T-helper 1 cell treated with Interleukin-12 subunit alpha and Interleukin-12 subunit beta and Interleukin-4 antibody, amounts not matched to agents 30 μg/mL and 1 μg/mL, for 36 hours (primary cell): ENCODE results near the gene PGLYRP3.
"Not testable (repeated sequence)": the region's sequence is repeated elsewhere in the genome, so short reads cannot be mapped to it uniquely, and the experiment has no call there.

ENCODE experiments used
- H3K27ac Mint-ChIP-seq: one replicate; pipeline ENCODE4 v1.8.0; 2021; ENCODE audit warnings: mild to moderate bottlenecking, mixed read lengths
- H3K27me3 Mint-ChIP-seq: one replicate; pipeline ENCODE4 v1.8.0; 2021; ENCODE audit warnings: low read depth, mixed read lengths
- H3K36me3 Mint-ChIP-seq: one replicate; pipeline ENCODE4 v1.8.0; 2021; ENCODE audit warnings: low read depth, mixed read lengths
- H3K4me1 Mint-ChIP-seq: one replicate; pipeline ENCODE4 v1.8.0; 2021; ENCODE audit warnings: low read depth, mixed read lengths
- H3K4me3 Mint-ChIP-seq: one replicate; pipeline ENCODE4 v1.8.0; 2021; ENCODE audit warnings: mild to moderate bottlenecking, moderate library complexity, mixed read lengths
- H3K9me3 Mint-ChIP-seq: one replicate; pipeline ENCODE4 v1.8.0; 2021; ENCODE audit warnings: mixed read lengths

PGLYRP3 gene

DNA sequence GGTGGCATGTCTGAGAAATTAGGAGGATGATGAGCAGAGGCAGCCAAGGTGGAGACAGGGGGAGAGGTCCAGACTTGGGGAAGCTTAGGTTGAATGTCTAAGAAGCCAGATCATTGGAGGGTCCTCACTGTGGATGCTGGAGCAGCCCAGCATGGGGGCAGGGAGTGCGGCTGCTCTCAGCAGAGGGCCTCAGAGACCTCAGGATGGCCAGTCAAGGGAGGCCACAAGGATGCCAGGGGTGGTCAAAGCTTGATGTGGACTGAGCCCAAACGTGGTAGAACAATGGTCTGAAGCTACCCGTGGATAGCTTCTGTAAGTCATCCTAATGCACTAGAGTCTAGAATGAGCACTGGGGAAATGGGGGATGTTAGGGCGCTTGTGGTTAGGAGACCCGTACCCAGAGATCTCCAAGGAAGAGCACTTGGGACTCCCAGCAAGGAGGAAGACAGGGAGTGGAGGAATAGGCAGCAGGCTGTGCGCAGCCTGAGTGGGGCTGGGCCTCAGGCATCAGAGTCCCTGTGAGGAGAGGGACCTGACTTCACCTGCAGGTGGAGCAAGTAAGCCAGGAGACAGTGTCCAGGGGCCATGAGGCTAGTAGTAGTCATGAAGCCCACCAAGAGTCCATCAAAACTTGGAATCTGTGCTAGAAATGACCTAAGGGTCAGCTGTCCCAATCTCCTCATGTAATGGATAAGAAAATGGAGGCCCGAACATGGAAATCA lies 40.6 kb upstream of the PGLYRP3 start:
- no peak overlapping the region for H3K27ac Mint-ChIP-seq
- H3K4me3 Mint-ChIP-seq: no peak overlapping the region
- peaks cover 20% of the 10 kb centered on the region for H3K4me1 Mint-ChIP-seq
- no peaks in the 10 kb centered on the region for H3K9me3 Mint-ChIP-seq
- peaks cover 16% of the 10 kb centered on the region for H3K27me3 Mint-ChIP-seq
- H3K36me3 Mint-ChIP-seq: no peaks in the 10 kb centered on the region

DNA sequence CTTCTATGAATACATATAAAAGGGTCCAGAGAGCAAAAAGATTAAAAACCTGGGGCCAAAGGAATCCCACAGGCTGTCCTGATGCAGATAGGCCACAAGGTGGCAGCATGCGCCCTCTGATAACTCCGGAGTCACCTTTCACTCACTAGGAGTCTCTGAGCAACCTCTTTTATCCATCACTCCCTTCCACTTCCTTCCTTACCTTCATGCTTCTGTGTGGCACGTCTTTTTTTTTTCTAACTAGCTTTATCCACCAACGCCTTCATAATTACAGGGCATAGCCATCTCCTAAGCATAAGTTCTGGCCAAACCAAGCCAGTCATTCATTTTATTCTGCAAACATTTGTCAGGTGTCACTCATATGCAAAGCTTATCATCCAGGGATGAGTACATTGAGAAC lies 39.8 kb upstream of the PGLYRP3 start:
- no peaks in the 10 kb centered on the region for H3K36me3 Mint-ChIP-seq
- H3K4me3 Mint-ChIP-seq: no peak overlapping the region
- peaks cover 15% of the 10 kb centered on the region for H3K4me1 Mint-ChIP-seq
- no peak overlapping the region for H3K27ac Mint-ChIP-seq
- H3K9me3 Mint-ChIP-seq: no peaks in the 10 kb centered on the region
- H3K27me3 Mint-ChIP-seq: peaks cover 19% of the 10 kb centered on the region

DNA sequence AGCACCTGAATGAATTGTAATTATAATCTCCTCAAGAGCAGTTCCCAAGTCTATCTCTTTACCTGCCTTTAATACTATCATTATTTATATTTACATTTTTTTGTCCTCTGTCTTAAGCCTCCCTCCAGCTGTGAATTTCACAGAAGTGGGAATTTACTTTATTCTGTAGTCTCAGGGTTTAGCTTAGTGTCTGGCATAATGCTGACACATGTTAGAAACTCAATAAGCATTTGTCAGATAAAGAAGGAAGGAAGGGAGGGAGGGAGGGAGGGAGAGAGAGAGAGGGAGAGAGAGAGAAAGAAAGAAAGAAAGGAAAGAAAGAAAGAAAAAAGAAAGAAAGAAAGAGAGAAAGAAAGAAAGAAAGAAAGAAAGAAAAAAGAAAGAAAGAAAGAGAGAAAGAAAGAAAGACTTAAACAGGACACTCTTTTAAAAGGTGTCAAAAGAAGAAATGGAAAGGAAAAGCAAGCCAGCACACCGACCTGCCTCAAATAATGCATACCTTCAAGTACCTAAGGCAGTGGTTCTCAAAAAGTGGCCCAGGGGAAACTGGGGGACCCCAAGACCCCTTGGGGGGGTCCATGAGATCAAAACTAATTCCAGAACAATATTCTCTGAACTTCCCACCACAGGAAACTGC lies 37.7 kb upstream of the PGLYRP3 start:
- Mint-ChIP-seq H3K27ac (no peak overlapping the region), H3K4me1 (peaks cover 14% of the 10 kb centered on the region), H3K27me3 (peaks cover 25% of the 10 kb centered on the region), H3K9me3 (no peaks in the 10 kb centered on the region), H3K36me3 (no peaks in the 10 kb centered on the region), H3K4me3 (no peak overlapping the region)

DNA sequence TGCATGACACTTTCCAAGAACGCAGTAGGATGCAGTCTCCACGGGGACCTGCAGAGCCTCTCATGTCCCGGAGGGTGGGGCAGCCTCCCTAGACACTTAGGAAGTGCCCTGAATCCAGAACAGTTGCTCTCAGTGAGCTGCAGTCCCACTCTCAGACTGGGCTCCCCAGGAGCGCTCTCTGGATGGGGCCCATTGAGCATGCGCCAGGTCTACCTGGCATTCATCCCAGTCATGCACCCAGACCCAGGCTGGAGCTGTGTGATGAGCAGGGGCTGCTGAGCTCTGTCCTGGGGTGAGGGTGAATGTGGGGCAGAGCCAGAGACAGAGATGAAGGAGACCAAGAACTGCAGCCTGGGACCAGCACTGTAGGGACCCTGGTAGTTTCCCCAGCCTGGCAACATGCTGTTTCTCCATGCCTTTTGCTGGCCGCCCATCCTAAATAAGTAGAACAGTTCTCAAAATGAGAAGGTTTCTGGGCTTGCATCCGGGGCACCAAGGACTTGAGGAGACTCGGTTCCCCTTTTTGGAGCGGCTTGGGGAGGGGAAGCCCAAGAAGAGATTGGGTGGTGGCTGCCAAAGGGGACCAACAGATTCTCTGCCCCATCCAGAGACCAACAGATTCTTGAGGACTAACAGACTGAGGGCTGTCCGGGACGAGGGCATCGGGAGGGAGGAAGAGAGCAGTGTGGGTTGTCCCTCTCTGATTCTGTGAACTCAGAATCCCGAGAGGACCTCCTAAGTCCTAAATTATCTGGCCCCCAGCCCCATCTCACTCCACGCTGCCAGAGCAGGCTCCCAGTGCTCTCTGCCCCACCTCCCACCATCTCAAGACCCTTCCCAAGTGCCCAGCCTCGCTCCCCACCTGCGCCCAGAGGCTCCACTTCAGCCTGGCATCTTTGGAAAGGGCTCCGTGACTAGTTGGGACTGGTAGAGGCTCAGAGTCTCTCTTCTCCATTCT lies 36.9 kb upstream of the PGLYRP3 start:
- H3K9me3 Mint-ChIP-seq: no peaks in the 10 kb centered on the region
- peaks cover 25% of the 10 kb centered on the region for H3K27me3 Mint-ChIP-seq
- no peaks in the 10 kb centered on the region for H3K36me3 Mint-ChIP-seq
- no peak overlapping the region for H3K27ac Mint-ChIP-seq
- no peak overlapping the region for H3K4me3 Mint-ChIP-seq
- H3K4me1 Mint-ChIP-seq: peaks cover 18% of the 10 kb centered on the region

DNA sequence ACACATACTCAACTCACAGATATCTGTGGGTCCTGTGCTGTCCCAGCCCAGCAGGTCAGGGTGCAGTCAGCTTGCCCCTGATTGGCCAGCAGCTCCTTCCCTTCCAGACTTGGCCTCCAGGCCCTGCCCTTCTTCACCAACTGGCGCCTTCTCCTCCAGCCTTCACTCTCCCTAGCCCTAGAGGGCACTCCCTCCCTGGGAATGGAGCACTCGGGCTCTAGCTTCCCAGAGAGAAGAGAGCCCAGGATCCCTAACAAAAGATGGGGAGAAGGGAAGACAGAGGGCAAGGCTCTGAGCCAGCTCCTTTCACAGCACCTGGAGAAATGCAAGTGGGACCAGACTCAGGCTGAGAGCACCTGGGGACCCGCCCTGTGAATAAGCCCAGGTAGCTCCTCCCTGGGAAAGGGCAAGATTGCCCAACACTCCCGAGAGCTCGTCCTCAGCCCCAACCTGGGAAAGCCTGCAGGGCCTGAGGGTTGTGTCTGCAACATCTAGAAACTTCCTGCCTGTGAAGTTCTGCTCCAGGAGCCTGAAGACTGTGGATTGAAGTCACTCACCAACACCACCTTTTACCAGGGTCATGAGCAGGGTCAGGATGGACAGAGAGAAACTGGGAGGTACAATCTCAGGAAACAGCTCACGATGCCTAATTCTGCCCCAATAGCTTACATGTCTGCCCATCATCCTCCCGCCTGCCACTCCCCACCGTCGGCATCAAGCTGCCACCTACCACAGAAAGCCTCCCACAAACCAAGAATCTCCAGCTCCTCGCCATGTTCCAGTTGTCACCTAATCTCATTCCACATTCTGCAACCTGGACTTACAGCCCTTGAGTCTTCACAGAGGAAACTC lies 36.0 kb upstream of the PGLYRP3 start, which contains the start of gene PGLYRP4:
Gene PGLYRP4 (minus strand): TSS at position 331 of the 852 bp plus-strand sequence. CDS start 909 bp downstream, outside the sequence.
- no peak within 1 kb of the TSS for H3K4me3 Mint-ChIP-seq
- H3K27ac Mint-ChIP-seq: no peak within 1 kb of the TSS
- H3K36me3 Mint-ChIP-seq: no peaks in the 10 kb centered on the region
- peaks cover 27% of the 10 kb centered on the region for H3K4me1 Mint-ChIP-seq
- peaks cover 25% of the 10 kb centered on the region for H3K27me3 Mint-ChIP-seq
- no peaks in the 10 kb centered on the region for H3K9me3 Mint-ChIP-seq

DNA sequence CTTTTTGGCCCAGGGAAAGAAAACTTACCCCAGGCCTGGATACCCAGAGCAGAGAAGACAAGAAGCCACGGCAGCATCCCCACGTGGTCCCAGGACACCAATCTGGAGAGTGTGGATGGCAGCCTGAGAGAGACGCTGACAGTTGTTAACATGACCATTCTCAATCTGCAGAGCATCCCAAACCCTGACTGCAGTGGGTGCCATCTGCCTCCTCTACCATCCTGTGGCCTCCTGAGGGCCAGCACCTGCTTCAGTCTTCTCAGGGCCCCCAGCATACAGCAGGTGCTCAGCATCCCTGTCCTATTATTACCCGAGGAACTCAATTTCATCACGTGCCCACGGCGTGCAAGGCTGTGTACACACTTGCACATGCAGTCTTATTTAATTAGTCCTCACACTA lies 35.1 kb upstream of the PGLYRP3 start:
- H3K4me3 Mint-ChIP-seq: no peak overlapping the region
- peaks cover 34% of the 10 kb centered on the region for H3K4me1 Mint-ChIP-seq
- peaks cover 25% of the 10 kb centered on the region for H3K27me3 Mint-ChIP-seq
- H3K36me3 Mint-ChIP-seq: no peaks in the 10 kb centered on the region
- H3K9me3 Mint-ChIP-seq: no peaks in the 10 kb centered on the region
- no peak overlapping the region for H3K27ac Mint-ChIP-seq

DNA sequence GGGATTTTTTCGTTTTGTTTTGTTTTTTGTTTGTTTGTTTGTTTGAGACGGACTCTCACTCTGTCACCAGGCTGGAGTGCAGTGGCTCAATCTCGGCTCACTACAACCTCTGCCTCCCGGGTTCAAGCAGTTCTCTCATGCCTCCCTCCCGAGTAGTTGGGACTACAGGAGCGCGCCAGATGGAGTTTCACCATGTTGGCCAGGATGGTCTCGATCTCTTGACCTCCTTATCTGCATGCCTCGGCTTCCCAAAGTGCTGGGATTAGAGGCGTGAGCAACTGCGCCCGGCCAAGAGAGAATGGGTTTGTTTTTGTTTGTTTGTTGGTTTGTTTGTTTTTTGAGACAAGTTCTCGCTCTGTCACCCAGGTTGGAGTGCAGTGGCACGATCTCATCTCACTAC lies 34.3 kb upstream of the PGLYRP3 start:
- H3K4me3 Mint-ChIP-seq, H3K9me3 Mint-ChIP-seq, H3K27ac Mint-ChIP-seq, H3K36me3 Mint-ChIP-seq: not testable (repeated sequence)
- peaks cover 40% of the 10 kb centered on the region for H3K4me1 Mint-ChIP-seq
- H3K27me3 Mint-ChIP-seq: peaks cover 31% of the 10 kb centered on the region

DNA sequence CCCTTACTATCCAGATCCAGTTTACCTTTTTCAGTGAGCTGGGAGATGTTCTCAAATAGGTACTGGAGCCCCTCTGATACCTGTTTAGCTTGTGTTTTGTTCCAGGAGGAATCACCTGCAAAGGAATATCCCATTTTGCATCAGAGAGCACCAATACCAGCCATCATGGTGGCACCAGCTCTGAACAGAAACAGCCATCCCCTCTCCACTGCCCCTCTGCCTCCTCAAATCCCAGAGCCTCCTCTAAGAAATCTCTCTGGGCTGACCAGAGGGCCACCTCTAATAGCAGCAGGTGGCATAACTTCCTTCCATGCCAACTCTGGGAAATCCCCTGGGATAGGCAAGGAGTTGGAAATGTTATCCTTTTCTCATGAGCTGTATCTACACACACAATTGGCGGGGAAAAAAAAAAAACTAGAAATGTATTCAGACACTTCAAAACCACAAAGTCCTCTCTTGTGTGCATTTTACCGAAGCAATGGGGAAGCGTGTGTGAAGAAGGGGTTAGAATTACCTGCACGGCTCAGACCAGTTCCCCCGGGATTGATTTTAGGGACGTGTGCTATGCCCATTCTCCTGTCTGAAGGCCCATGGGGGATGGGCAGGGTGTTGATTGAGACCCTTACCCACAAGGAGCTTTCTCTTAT lies 33.4 kb upstream of the PGLYRP3 start:
- peaks cover 31% of the 10 kb centered on the region for H3K27me3 Mint-ChIP-seq
- H3K4me3 Mint-ChIP-seq: peak overlapping the region; percentile 53
- no peaks in the 10 kb centered on the region for H3K9me3 Mint-ChIP-seq
- H3K4me1 Mint-ChIP-seq: peaks cover 40% of the 10 kb centered on the region
- H3K36me3 Mint-ChIP-seq: no peaks in the 10 kb centered on the region
- H3K27ac Mint-ChIP-seq: no peak overlapping the region

DNA sequence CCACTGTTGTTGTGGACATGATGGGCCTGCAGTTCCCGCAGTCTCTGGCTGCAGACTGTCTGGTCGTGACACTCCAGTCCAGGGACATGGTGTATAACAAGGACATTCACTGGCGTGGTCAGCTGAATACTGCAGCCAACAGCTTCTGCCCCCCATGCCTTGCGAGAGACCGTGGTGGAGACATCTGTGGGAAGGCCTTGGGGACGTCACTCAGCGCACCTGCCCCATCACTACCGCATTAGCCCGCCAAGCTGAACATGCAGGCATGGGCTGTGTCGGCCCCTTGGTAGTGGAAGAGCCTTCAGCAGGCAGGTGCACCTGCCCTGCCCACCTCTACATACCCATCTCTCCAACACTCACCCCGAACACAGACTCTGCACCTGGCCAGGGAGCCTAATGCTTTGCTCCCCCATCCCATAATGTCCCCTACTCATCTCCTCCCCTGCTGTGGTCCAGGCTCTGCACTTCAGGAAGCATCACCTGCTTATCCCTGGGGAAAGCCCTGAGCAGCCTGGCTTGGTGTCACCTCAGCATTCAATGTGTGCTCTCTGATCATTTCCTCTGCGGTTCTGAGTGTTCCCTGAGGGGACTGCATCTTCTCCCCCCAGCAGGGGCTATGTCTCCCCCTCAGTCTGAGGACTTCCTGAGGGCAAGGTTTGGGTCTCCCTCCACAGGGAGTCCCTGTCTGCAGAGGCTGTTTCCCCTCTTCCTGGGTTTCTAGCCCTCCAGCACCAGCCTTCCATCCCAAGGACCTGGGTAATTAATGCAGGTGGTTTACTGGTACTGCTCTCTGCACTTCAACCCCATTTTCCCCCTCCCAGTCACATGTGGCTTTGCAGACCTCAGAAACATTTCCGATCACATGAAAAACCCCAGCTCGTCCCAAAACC lies 32.7 kb upstream of the PGLYRP3 start:
- Mint-ChIP-seq H3K27ac (peak overlapping the region; percentile 71), H3K4me1 (peaks cover 43% of the 10 kb centered on the region), H3K27me3 (peaks cover 33% of the 10 kb centered on the region), H3K9me3 (no peaks in the 10 kb centered on the region), H3K36me3 (no peaks in the 10 kb centered on the region), H3K4me3 (peak overlapping the region; percentile 53)

DNA sequence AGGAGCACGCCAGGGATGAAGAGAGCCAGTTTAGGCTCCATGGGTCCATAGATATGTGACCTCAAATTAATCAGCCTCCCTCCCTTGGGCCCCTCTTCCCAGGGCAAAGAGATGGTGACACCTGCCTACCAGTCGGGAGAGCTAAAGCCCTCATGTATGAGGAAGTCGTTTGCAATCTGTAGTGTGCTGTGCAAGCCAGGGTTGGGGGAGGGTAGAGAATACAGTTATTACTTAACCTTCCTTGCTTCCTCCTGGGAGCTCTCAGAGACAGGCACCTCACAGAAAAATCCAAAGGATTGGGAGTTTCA lies 31.9 kb upstream of the PGLYRP3 start:
- Mint-ChIP-seq H3K27me3 (peaks cover 28% of the 10 kb centered on the region), H3K4me3 (peak overlapping the region; percentile 23), H3K27ac (peak overlapping the region; percentile 31), H3K9me3 (no peaks in the 10 kb centered on the region), H3K36me3 (no peaks in the 10 kb centered on the region), H3K4me1 (peaks cover 49% of the 10 kb centered on the region)

DNA sequence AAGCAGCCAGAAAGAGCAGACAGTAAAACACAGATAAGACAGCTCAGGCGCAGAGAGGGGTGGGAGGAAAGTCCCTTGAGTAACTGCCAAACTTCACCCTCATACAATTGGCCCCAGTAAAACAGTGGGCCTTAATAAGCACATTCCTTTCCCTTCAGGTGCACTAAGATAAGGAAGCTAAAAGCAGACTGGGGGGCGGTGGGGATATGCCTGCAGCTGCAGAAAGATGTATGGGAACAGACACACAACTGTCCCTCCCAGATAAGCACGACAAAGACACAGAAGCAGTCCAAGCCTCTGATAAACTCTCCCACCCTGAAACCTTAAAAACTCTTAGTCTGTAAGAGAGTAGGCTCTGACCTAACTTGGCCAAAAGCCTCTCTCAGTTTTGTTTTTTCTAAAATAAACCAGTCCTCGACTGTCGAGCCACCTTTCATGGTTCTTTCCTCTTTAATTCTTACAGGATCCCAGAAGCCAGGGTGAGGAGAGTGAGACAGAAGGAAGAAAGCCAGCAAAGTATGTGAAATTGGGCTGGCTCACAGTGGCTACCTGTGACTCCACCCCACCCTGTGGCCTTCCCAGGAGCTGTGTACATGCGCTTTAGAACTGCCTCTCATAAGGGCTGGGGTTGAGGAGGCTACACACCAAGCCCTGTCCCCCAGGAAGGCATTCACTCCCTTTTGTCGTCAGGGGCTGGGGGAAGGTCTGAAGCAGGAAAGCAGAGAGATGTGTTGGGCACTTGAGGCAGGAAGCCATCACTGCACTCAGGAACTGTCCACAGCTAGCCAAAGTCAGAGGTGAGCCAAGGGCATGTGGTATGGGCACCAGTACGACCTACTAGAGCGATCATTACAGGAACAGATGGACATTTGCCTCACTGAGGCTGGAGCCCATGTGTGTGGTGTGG lies 31.3 kb upstream of the PGLYRP3 start:
- H3K36me3 Mint-ChIP-seq: no peaks in the 10 kb centered on the region
- no peaks in the 10 kb centered on the region for H3K9me3 Mint-ChIP-seq
- peaks cover 22% of the 10 kb centered on the region for H3K27me3 Mint-ChIP-seq
- H3K4me3 Mint-ChIP-seq: peak overlapping the region; percentile 38
- peak overlapping the region; percentile 64 for H3K27ac Mint-ChIP-seq
- H3K4me1 Mint-ChIP-seq: peaks cover 49% of the 10 kb centered on the region

DNA sequence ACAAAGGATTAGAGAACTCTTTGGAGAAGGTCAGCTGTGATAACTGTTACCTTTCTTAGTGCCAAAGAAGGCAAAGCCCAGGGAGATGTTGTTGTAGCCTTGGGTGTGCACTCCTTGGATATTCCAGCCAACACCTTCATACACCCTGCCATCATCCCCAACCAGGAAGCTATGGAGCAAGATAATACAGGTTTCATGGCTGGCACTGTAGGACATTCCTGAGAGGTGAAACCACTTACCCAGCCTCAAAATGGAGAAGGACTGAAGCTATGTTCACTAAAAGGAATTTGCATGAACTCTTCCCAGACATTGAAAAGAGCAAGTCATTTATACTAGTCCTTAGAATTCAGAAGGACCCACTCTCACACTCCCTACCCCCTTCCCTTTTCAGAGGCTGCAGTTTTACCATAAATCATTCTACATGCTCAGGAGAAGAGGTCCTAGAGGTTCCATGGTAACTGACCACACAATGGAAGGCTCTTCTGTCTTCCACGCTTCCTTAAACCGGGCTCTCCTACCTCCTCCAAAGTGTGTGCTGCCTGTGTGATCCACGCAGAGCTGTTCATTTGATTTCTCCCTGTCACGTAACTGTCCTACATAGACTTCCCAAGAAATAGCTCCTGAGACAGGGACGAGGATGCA lies 30.4 kb upstream of the PGLYRP3 start:
- peaks cover 26% of the 10 kb centered on the region for H3K27me3 Mint-ChIP-seq

More for the DNA sequence above, 30.4 kb upstream of the PGLYRP3 start:
- H3K4me1 Mint-ChIP-seq: peaks cover 49% of the 10 kb centered on the region
- no peaks in the 10 kb centered on the region for H3K36me3 Mint-ChIP-seq
- peak overlapping the region; percentile 64 for H3K27ac Mint-ChIP-seq
- no peaks in the 10 kb centered on the region for H3K9me3 Mint-ChIP-seq
- peak overlapping the region; percentile 38 for H3K4me3 Mint-ChIP-seq
